HEK293T (cell line): Measurements from ENCODE around the gene SLC25A17.

Experiments used
- BHLHE40 ChIP-seq: fragments of 450-650 bp; IDR thresholded peaks from 2 replicates; pipeline ENCODE4 v1.6.1; 2016; ENCODE audit warnings: mild to moderate bottlenecking, moderate library complexity, borderline replicate concordance
- FOXM1 ChIP-seq: fragments of 450-650 bp; IDR thresholded peaks from 2 replicates; pipeline ENCODE4 v1.6.1; 2017; ENCODE audit warnings: mild to moderate bottlenecking, borderline replicate concordance
- SP1 ChIP-seq: fragments of 450-650 bp; IDR thresholded peaks from 2 replicates; pipeline ENCODE4 v1.6.1; 2017
- SUZ12 ChIP-seq: fragments of 450-650 bp; IDR thresholded peaks from 2 replicates; pipeline ENCODE4 v1.6.1; 2016; ENCODE audit warnings: mild to moderate bottlenecking
- TF ChIP-seq, protein P1 (sequence below): fragments of 450-650 bp; IDR thresholded peaks from 2 replicates; pipeline ENCODE4 v1.6.1; 2016

DNA sequence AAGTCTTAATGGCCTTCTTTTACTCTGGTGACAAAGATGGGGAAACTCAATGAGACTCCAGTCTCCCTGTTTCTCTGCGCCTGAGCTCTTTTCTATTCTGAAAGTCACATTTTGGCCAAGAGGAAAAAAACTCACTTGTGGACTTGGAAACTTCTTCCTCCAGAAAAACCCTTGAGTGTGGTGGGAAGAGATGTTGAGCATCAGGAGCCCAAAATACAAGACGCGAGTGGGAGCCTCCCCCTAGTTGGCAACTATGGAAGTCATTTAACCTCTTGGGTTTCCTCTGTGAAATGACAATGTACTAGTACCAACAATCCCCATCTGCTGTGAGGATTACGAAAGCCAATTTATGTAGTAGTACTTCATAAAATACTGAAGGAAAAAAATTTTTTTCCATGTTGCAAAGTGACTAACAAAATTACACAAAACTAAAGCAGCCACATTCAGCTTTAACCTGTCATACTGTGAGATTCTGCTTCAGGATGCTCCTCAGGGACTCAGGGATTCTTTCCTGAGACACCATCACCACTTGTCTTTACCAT is 524 bp upstream of the SLC25A17 start:
- TF ChIP-seq, protein P1, sequence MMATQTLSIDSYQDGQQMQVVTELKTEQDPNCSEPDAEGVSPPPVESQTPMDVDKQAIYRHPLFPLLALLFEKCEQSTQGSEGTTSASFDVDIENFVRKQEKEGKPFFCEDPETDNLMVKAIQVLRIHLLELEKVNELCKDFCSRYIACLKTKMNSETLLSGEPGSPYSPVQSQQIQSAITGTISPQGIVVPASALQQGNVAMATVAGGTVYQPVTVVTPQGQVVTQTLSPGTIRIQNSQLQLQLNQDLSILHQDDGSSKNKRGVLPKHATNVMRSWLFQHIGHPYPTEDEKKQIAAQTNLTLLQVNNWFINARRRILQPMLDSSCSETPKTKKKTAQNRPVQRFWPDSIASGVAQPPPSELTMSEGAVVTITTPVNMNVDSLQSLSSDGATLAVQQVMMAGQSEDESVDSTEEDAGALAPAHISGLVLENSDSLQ = no peak
- no peak for TF ChIP-seq BHLHE40
- TF ChIP-seq FOXM1 = no peak
- no peak for TF ChIP-seq SP1
- TF ChIP-seq SUZ12 = no peak
